Neural cell (in vitro differentiated cells): ENCODE measurements around the gene SLC45A1. TPM values are rescaled to one million over a fixed set of nuclear protein-coding genes. Genes with fewer than 3 reads are reported as not detected.

Experiments used
- H2AFZ ChIP-seq: fragments of 200-600, 300-800 bp; sonication (generic), shearing (Covaris generic); 2 replicates; pipeline ENCODE4 v1.6.0; 2014; ENCODE audit warnings: low read depth, mild to moderate bottlenecking, antibody characterized with exemption, low read length, moderate library complexity
- H3F3A ChIP-seq: fragments of 200-600 bp; shearing (Covaris generic); 2 replicates; pipeline ENCODE4 v1.6.1; 2016; ENCODE audit warnings: mild to moderate bottlenecking, moderate library complexity, mixed read lengths, antibody characterized with exemption, low read length; ENCODE audit not compliant: insufficient read depth, poor library complexity, severe bottlenecking
- H3K27ac ChIP-seq: fragments of 200-600, 300-800 bp; sonication (generic), shearing (Covaris generic); 2 replicates; pipeline ENCODE4 v1.5.1; 2014; ENCODE audit warnings: mild to moderate bottlenecking, low read length, moderate library complexity
- H3K27me3 ChIP-seq: fragments of 300-800, 200-600 bp; sonication (generic), shearing (Covaris generic); 2 replicates; pipeline ENCODE4 v1.6.0; 2014; ENCODE audit warnings: mild to moderate bottlenecking, low read depth, low read length, moderate library complexity; ENCODE audit not compliant: insufficient read depth
- H3K36me3 ChIP-seq: fragments of 300-800, 200-600 bp; sonication (generic), shearing (Covaris generic); 2 replicates; pipeline ENCODE4 v1.5.1; 2014; ENCODE audit warnings: mild to moderate bottlenecking, antibody characterized with exemption, low read length, moderate library complexity; ENCODE audit not compliant: insufficient read depth
- H3K4me2 ChIP-seq: fragments of 300-800, 200-600 bp; sonication (generic), shearing (Covaris generic); 2 replicates; pipeline ENCODE4 v1.6.0; 2014; ENCODE audit warnings: mild to moderate bottlenecking, low read length
- H3K4me3 ChIP-seq: fragments of 300-800, 200-600 bp; sonication (generic), shearing (Covaris generic); 2 replicates; pipeline ENCODE4 v1.5.1; 2014; ENCODE audit warnings: mild to moderate bottlenecking, low read length, moderate library complexity
- H3K79me2 ChIP-seq: fragments of 200-600 bp; shearing (Covaris generic); replicated peaks from 2 replicates; pipeline ENCODE4 v1.6.0; 2014; ENCODE audit warnings: mild to moderate bottlenecking, low read length, moderate library complexity; ENCODE audit not compliant: insufficient read depth
- H3K9ac ChIP-seq: fragments of 300-800, 200-600 bp; sonication (generic), shearing (Covaris generic); 2 replicates; pipeline ENCODE4 v1.6.1; 2016; ENCODE audit warnings: mild to moderate bottlenecking, low read length, mixed read lengths
- H3K9me2 ChIP-seq: fragments of 200-600 bp; shearing (Covaris generic); 2 replicates; pipeline ENCODE4 v1.6.1; 2016; ENCODE audit warnings: mild to moderate bottlenecking, low read length, mixed read lengths; ENCODE audit not compliant: insufficient read depth
- H3K9me3 ChIP-seq: fragments of 200-600, 300-800 bp; sonication (generic), shearing (Covaris generic); 2 replicates; pipeline ENCODE4 v1.6.1; 2016; ENCODE audit warnings: mild to moderate bottlenecking, mixed run types, low read length, moderate library complexity, mixed read lengths
- H4K20me1 ChIP-seq: fragments of 200-600 bp; shearing (Covaris generic); 2 replicates; pipeline ENCODE4 v1.6.1; 2016; ENCODE audit warnings: mild to moderate bottlenecking, mixed run types; ENCODE audit not compliant: insufficient read depth
- CTCF ChIP-seq: fragments of 450-650 bp; IDR thresholded peaks from 2 replicates; pipeline ENCODE4 v1.5.1; 2014; ENCODE audit warnings: antibody characterized with exemption, mild to moderate bottlenecking, moderate library complexity; ENCODE audit not compliant: poor library complexity, severe bottlenecking
- EP300 ChIP-seq: fragments of 450-650 bp; conservative IDR thresholded peaks from 2 replicates; pipeline ENCODE4 v1.6.1; 2014; ENCODE audit warnings: antibody characterized with exemption, mild to moderate bottlenecking, moderate library complexity; ENCODE audit not compliant: poor library complexity, severe bottlenecking
- EZH2 ChIP-seq: fragments of 200-600, 300-800 bp; shearing (Covaris generic), sonication (generic); IDR thresholded peaks from 2 replicates; pipeline ENCODE4 v1.6.1; 2014; ENCODE audit warnings: antibody characterized with exemption, low read length, borderline replicate concordance, mild to moderate bottlenecking; ENCODE audit not compliant: insufficient read depth, poor library complexity, severe bottlenecking
- MXI1 ChIP-seq: fragments of 450-650 bp; conservative IDR thresholded peaks from 2 replicates; pipeline ENCODE4 v1.6.1; 2014; ENCODE audit warnings: antibody characterized with exemption, mild to moderate bottlenecking; ENCODE audit not compliant: poor library complexity, severe bottlenecking
- POLR2AphosphoS5 ChIP-seq: IDR thresholded peaks from 2 replicates; pipeline ENCODE4 v1.6.1; 2012
- RAD21 ChIP-seq: fragments of 450-650 bp; conservative IDR thresholded peaks from 2 replicates; pipeline ENCODE4 v1.6.1; 2014; ENCODE audit warnings: antibody characterized with exemption, mild to moderate bottlenecking, moderate library complexity
- REST ChIP-seq: IDR thresholded peaks from 2 replicates; pipeline ENCODE4 v1.6.1; 2012; ENCODE audit warnings: borderline replicate concordance
- SMC3 ChIP-seq: fragments of 450-650 bp; conservative IDR thresholded peaks from 2 replicates; pipeline ENCODE4 v1.6.1; 2014; ENCODE audit warnings: antibody characterized with exemption, mild to moderate bottlenecking, moderate library complexity; ENCODE audit not compliant: poor library complexity
- TAF1 ChIP-seq: IDR thresholded peaks from 2 replicates; pipeline ENCODE4 v1.6.1; 2012; ENCODE audit warnings: low read depth
- polyA plus RNA-seq: library from polyadenylated mRNA; depleted of rRNA; stranded (reverse); fragments of >200 nt; gene quantifications from 2 replicates; pipeline ENCODE4 v1.2.3, GENCODE V29; 2014

The SLC45A1 gene
- polyA plus RNA-seq, 1 donor from 2014 or later: 7.1 TPM

- H3K4me3 ChIP-seq: no peak overlapping the region
- peaks cover under 1% of the 10 kb centered on the region for H3K79me2 ChIP-seq
- H3K27me3 ChIP-seq: no peaks in the 10 kb centered on the region
- no peaks in the 10 kb centered on the region for H4K20me1 ChIP-seq
- no peaks in the 10 kb centered on the region for H3K36me3 ChIP-seq
- no peaks in the 10 kb centered on the region for H3F3A ChIP-seq
- no peak overlapping the region for H3K9ac ChIP-seq
- H3K9me2 ChIP-seq: no peaks in the 10 kb centered on the region
- TF ChIP-seq TAF1: no peak
- TF ChIP-seq POLR2AphosphoS5: no peak
- TF ChIP-seq REST: no peak
- no peak for TF ChIP-seq EP300
- no peak for TF ChIP-seq MXI1
- TF ChIP-seq RAD21: no peak
- TF ChIP-seq CTCF: no peak
- no peak for TF ChIP-seq EZH2
- TF ChIP-seq SMC3: no peak
- no peak overlapping the region for H3K4me2 ChIP-seq
- H2AFZ ChIP-seq: no peak overlapping the region
- H3K27ac ChIP-seq: no peak overlapping the region
- no peaks in the 10 kb centered on the region for H3K9me3 ChIP-seq
Measured at GRCh38 chr1:8312235-8313218, 5.4 kb upstream of the SLC45A1 start.

- Histone ChIP-seq H3K27me3 (no peaks in the 10 kb centered on the region), H3K4me3 (no peak overlapping the region), H3K36me3 (no peaks in the 10 kb centered on the region), H3K27ac (no peak overlapping the region), H3F3A (no peaks in the 10 kb centered on the region), H3K4me2 (no peak overlapping the region), H3K9ac (no peak overlapping the region), H3K79me2 (peaks cover 3% of the 10 kb centered on the region), H4K20me1 (no peaks in the 10 kb centered on the region), H3K9me2 (no peaks in the 10 kb centered on the region), H3K9me3 (no peaks in the 10 kb centered on the region), H2AFZ (no peak overlapping the region)
- no peak for TF ChIP-seq EZH2
- TF ChIP-seq RAD21: no peak
Measured at GRCh38 chr1:8313231-8313630, 4.7 kb upstream of the SLC45A1 start.
